Activated gamma-delta T cell treated with anti-CD3 and anti-CD28 coated beads, Interleukin-2, amount 50 U/mL, for 16 hours (primary cell): Measurements from ENCODE around the gene CFAP299.

Experiments used
- DNase-seq: peaks from one replicate; pipeline ENCODE4 v3.0.0-alpha.2; 2020; ENCODE audit warnings: low read depth

The CFAP299 gene

GRCh38 chr4:80526697-80527096 lies 191.2 kb downstream of the CFAP299 start:
- no peak for DNase-seq

- DNase-seq, result no peak
Measured at GRCh38 chr4:80529026-80529425, 193.5 kb downstream of the CFAP299 start.

GRCh38 chr4:80532674-80533333 lies 197.3 kb downstream of the CFAP299 start:
- DNase-seq, result no peak

GRCh38 chr4:80535551-80535950 lies 200.0 kb downstream of the CFAP299 start:
- DNase-seq, result no peak

GRCh38 chr4:80538276-80538926 lies 202.9 kb downstream of the CFAP299 start:
- no peak for DNase-seq

GRCh38 chr4:80539190-80539589 lies 203.7 kb downstream of the CFAP299 start:
- DNase-seq, result no peak

- no peak for DNase-seq
Measured at GRCh38 chr4:80540349-80540748, 204.8 kb downstream of the CFAP299 start.

GRCh38 chr4:80540785-80541469 lies 205.4 kb downstream of the CFAP299 start:
- no peak for DNase-seq

GRCh38 chr4:80542747-80543146 lies 207.2 kb downstream of the CFAP299 start:
- no peak for DNase-seq

- DNase-seq, result no peak
Measured at GRCh38 chr4:80560337-80560736, 224.8 kb downstream of the CFAP299 start.

GRCh38 chr4:80566203-80566872 lies 230.8 kb downstream of the CFAP299 start:
- DNase-seq, result no peak

GRCh38 chr4:80568891-80569290 lies 233.4 kb downstream of the CFAP299 start:
- no peak for DNase-seq

- DNase-seq, result no peak
Measured at GRCh38 chr4:80576796-80577195, 241.3 kb downstream of the CFAP299 start.

- DNase-seq, result no peak
Measured at GRCh38 chr4:80578001-80578400, 242.5 kb downstream of the CFAP299 start.

- DNase-seq, result no peak
Measured at GRCh38 chr4:80585542-80585941, 250.0 kb downstream of the CFAP299 start.

- no peak for DNase-seq
Measured at GRCh38 chr4:80586716-80587115, 251.2 kb downstream of the CFAP299 start.

- DNase-seq, result no peak
Measured at GRCh38 chr4:80587871-80588385, 252.4 kb downstream of the CFAP299 start.

GRCh38 chr4:80592950-80593349 lies 257.4 kb downstream of the CFAP299 start:
- DNase-seq, result no peak

GRCh38 chr4:80594701-80595100 lies 259.2 kb downstream of the CFAP299 start:
- DNase-seq, result no peak

GRCh38 chr4:80608281-80608980 lies 272.9 kb downstream of the CFAP299 start:
- DNase-seq, result no peak

GRCh38 chr4:80610199-80610598 lies 274.7 kb downstream of the CFAP299 start:
- no peak for DNase-seq
